GM12878 (cell line): Measurements from ENCODE around the gene NRN1L. TPM values are rescaled to one million over a fixed set of nuclear protein-coding genes. Genes with fewer than 3 reads are reported as not detected.

Source experiments
- ATAC-seq: fragments of 200-7000 bp; cut with Tn5 transposase; 3 replicates; pipeline ENCODE4 v1.9.1; 2020; ENCODE audit warnings: mild to moderate bottlenecking, moderate library complexity
- BruUV-seq: library from RNA; stranded (reverse); fragments of 400-500 nt; replicated peaks from 2 replicates; lab custom pipeline; 2021; lab: Mats Ljungman, UMichigan
- CTCF ChIA-PET: fragments of 300-600 bp; sonication (Branson Sonifier 250); formaldehyde crosslinking; extraction: SDS; loops from one replicate; lab custom pipeline; 2021; ENCODE audit warnings: inconsistent platforms; lab: Yijun Ruan, JAX
- POLR2A ChIA-PET: fragments of 350-600 bp; formaldehyde crosslinking; extraction: SDS; loops from one replicate; lab custom pipeline; 2021; ENCODE audit warnings: inconsistent platforms; lab: Charles Lee
- RAD21 ChIA-PET: fragments of 300-600 bp; sonication (Branson Sonifier 250); formaldehyde crosslinking; loops from one replicate; lab custom pipeline; 2023; ENCODE audit warnings: antibody characterized with exemption; ENCODE audit not compliant: unreplicated experiment; lab: Charles Lee
- SMC1A ChIA-PET: fragments of 300-600 bp; sonication (Branson Sonifier 250); formaldehyde crosslinking; loops from one replicate; lab custom pipeline; 2023; ENCODE audit not compliant: unreplicated experiment, uncharacterized antibody; lab: Charles Lee
- DNase-seq: peaks from one replicate; pipeline ENCODE4 v3.0.0-alpha.2; 2011; ENCODE audit warnings: low read depth, low spot score
- FAIRE-seq: peaks from 3 replicates; lab custom pipeline; 2011; peaks lifted over from hg19 to GRCh38; lab: Jason Lieb, UNC
- H2AFZ ChIP-seq: 2 replicates; pipeline ENCODE4 v1.6.0; 2011; ENCODE audit warnings: low read depth, low read length, control low read depth; ENCODE audit not compliant: control insufficient read depth
- H3K27ac ChIP-seq: 2 replicates; pipeline ENCODE4 v1.5.1; 2011; ENCODE audit warnings: control low read depth; ENCODE audit not compliant: control insufficient read depth, insufficient read depth
- H3K27me3 ChIP-seq, 2 experiments: replicated peaks in 1 of 2; 2 replicates each; pipeline versions ENCODE4 v1.6.0 to v1.6.1; 2011; ENCODE audit warnings: low read length in 1 of 2; ENCODE audit not compliant: control insufficient read depth in 2 of 2, insufficient read depth in 2 of 2
- H3K36me3 ChIP-seq, 2 experiments: 2 replicates each; pipeline ENCODE4 v1.5.1; 2011; ENCODE audit warnings: low read length in 1 of 2; ENCODE audit not compliant: control insufficient read depth in 2 of 2, insufficient read depth in 2 of 2
- H3K4me1 ChIP-seq: 2 replicates; pipeline ENCODE4 v1.6.1; 2011; ENCODE audit warnings: mild to moderate bottlenecking, low read length, moderate library complexity, mixed read lengths; ENCODE audit not compliant: control insufficient read depth, insufficient read depth
- H3K4me2 ChIP-seq: 2 replicates; pipeline ENCODE4 v1.6.0; 2011; ENCODE audit warnings: control low read depth; ENCODE audit not compliant: control insufficient read depth, insufficient read depth
- H3K4me3 ChIP-seq: fragments of 200-600 bp; sonication (generic); 2 replicates; pipeline ENCODE4 v1.5.1; 2016
- H3K79me2 ChIP-seq: 2 replicates; pipeline ENCODE4 v1.6.0; 2011; ENCODE audit warnings: low read length; ENCODE audit not compliant: control insufficient read depth, insufficient read depth
- H3K9ac ChIP-seq: 2 replicates; pipeline ENCODE4 v1.8.0; 2011; ENCODE audit warnings: low read length, control low read depth, mixed read lengths; ENCODE audit not compliant: control insufficient read depth, insufficient read depth
- H3K9me3 ChIP-seq: replicated peaks from 3 replicates; pipeline ENCODE4 v1.5.1; 2011; ENCODE audit warnings: mild to moderate bottlenecking, low read length; ENCODE audit not compliant: control insufficient read depth, insufficient read depth
- H4K20me1 ChIP-seq: 2 replicates; pipeline ENCODE4 v1.6.0; 2011; ENCODE audit not compliant: control insufficient read depth, insufficient read depth
- BACH1 ChIP-seq: fragments of 450-650 bp; IDR thresholded peaks from 2 replicates; pipeline ENCODE4 v1.6.1; 2017; ENCODE audit warnings: mild to moderate bottlenecking, borderline replicate concordance
- ELK1 ChIP-seq: IDR thresholded peaks from 2 replicates; pipeline ENCODE4 v1.6.1; 2012; ENCODE audit warnings: low read depth, low read length, improper control_type of control experiment
- HCFC1 ChIP-seq: fragments of 150-350 bp; IDR thresholded peaks from 2 replicates; pipeline ENCODE4 v1.6.1; 2014; ENCODE audit warnings: low read length
- MLLT1 ChIP-seq: fragments of 450-650 bp; IDR thresholded peaks from 2 replicates; pipeline ENCODE4 v1.6.1; 2016; ENCODE audit warnings: mild to moderate bottlenecking
- NFYA ChIP-seq: IDR thresholded peaks from 2 replicates; pipeline ENCODE4 v1.6.1; 2011; ENCODE audit warnings: low read depth, mild to moderate bottlenecking, low read length, improper control_type of control experiment, borderline replicate concordance
- RB1 ChIP-seq: fragments of 450-650 bp; formaldehyde crosslinking; IDR thresholded peaks from 2 replicates; pipeline ENCODE4 v1.6.1; 2017; ENCODE audit warnings: mild to moderate bottlenecking, borderline replicate concordance
- RCOR1 ChIP-seq: conservative IDR thresholded peaks from 2 replicates; pipeline ENCODE4 v1.6.1; 2012; ENCODE audit warnings: low read depth, low read length, improper control_type of control experiment
- REST ChIP-seq: IDR thresholded peaks from 2 replicates; pipeline ENCODE4 v1.6.1; 2012; ENCODE audit warnings: mild to moderate bottlenecking, low read depth, low read length
- RFX5 ChIP-seq: IDR thresholded peaks from 2 replicates; pipeline ENCODE4 v1.6.1; 2011; ENCODE audit warnings: low read depth, low read length, improper control_type of control experiment
- SMC3 ChIP-seq: IDR thresholded peaks from 2 replicates; pipeline ENCODE4 v1.6.1; 2011; ENCODE audit warnings: low read length, improper control_type of control experiment, borderline replicate concordance
- SREBF2 ChIP-seq: IDR thresholded peaks from 2 replicates; pipeline ENCODE4 v1.6.1; 2012; ENCODE audit warnings: mild to moderate bottlenecking, low read length
- ZBTB4 ChIP-seq: fragments of 450-650 bp; formaldehyde crosslinking; IDR thresholded peaks from 2 replicates; pipeline ENCODE4 v1.4.0; 2022; ENCODE audit warnings: mild to moderate bottlenecking, moderate library complexity
- ZNF207 ChIP-seq: fragments of 450-650 bp; IDR thresholded peaks from 2 replicates; pipeline ENCODE4 v1.6.1; 2014; ENCODE audit warnings: antibody characterized with exemption, mild to moderate bottlenecking, borderline replicate concordance
- WGBS: methylation state at CpG from one replicate; pipeline ENCODE4 v1.1.6; 2016; ENCODE audit warnings: low lambda C conversion rate; ENCODE audit not compliant: insufficient replicate concordance, insufficient coverage; ENCODE audit errors: missing lambda C conversion rate; 5-methylcytosine and 5-hydroxymethylcytosine counted together
- in situ Hi-C: fragments of 300-500 bp; cut with MboI; formaldehyde crosslinking; loops from 9 replicates; pipeline ENCODE4 v1.14.3; 2018; ENCODE audit warnings: mixed read lengths
- intact Hi-C: fragments of 100-400 bp; cut with micrococcal nuclease; formaldehyde crosslinking; loops from one replicate; pipeline ENCODE4 v1.14.2; 2022; ENCODE audit not compliant: unreplicated experiment
- polyA plus RNA-seq, 11 experiments: library from polyadenylated mRNA; depleted of rRNA in 4 of 11; unstranded in 6 of 11; stranded (reverse) in 5 of 11; fragments of >200 nt; fragmentation: Nextera tagmentation in 4 of 11; fragmentation: Illumina TruSeq in 1 of 11; extraction: Ambion mirVana in 4 of 11; extraction: Trizol in 1 of 11; gene quantifications; 1 replicate in 1 of 11; 2 replicates in 10 of 11; pipeline versions ENCODE4 v1.2.1 to v1.2.3, GENCODE V29; 2011 to 2016; ENCODE audit warnings: inconsistent platforms in 2 of 11, missing spikeins in 2 of 11, low read depth in 1 of 11
- total RNA-seq, 4 experiments: library from RNA; depleted of rRNA in 3 of 4; stranded (reverse); fragments of >200 nt in 3 of 4; fragmentation: Illumina TruSeq in 1 of 4; extraction: Trizol in 1 of 4; gene quantifications; 2 replicates each; pipeline versions ENCODE4 v1.2.1 to v1.2.3, GENCODE V29; 2013 to 2021

Gene NRN1L
- total and polyA plus RNA-seq, 10 of the 15 experiments (the other 5 are each of a cell fraction or from before 2014, with no cell fraction given) = 0.11 to 0.99 (median 0.28) TPM; not detected in 3

GRCh38 chr16:67841816-67842508, 42.7 kb upstream of the NRN1L start, which contains the start of gene THAP11:
TSS of gene THAP11 (plus strand) at chr16:67842320. CDS start at chr16:67842555, 235 bp downstream.
- Histone ChIP-seq H3K4me1 (peaks cover 23% of the 10 kb centered on the region), H3K9me3 (no peaks in the 10 kb centered on the region), H3K27ac (peak within 1 kb of the TSS; percentile 97), H4K20me1 (no peaks in the 10 kb centered on the region), H3K27me3 (no peaks in the 10 kb centered on the region), H3K36me3 (peaks cover 0 to 4% of the 10 kb centered on the region in 2 experiments; a peak in 1 of 4 replicates), H3K4me2 (peak within 1 kb of the TSS; percentile 93), H3K4me3 (peak within 1 kb of the TSS; percentile 96), H3K79me2 (peaks cover 32% of the 10 kb centered on the region), H2AFZ (peak within 1 kb of the TSS; percentile 100), H3K9ac (peak within 1 kb of the TSS; percentile 91)
- ChIA-PET CTCF (interaction anchor here (0.9 to 1.6 kb wide), 5 partner anchors 9 to 94 kb away, joined by 3 to 5 read pairs (median 5); partner anchors contain the start of gene PSMB10), SMC1A (no interaction called here), POLR2A (interaction anchor here (0.7 kb wide), 1 partner anchor 276 kb away, joined by 3 read pairs; no protein-coding TSS in a partner anchor), RAD21 (no interaction called here)
- FAIRE-seq (peak; percentile 93), ATAC-seq (peak; percentile 54), DNase-seq (peak; percentile 79)
- no TSS peak for BruUV-seq
- in situ Hi-C loops (no loop called here), intact Hi-C loops (no loop called here)
- under 1% methylated on average over 78 of the region's 83 CpGs for WGBS
- TF ChIP-seq RCOR1 (no peak), ZNF207 (peak; percentile 91), ELK1 (peak; percentile 73; the same call in 1 of the 2 replicates), MLLT1 (no peak), SREBF2 (no peak), SMC3 (peak; percentile 49), ZBTB4 (CRISPR knock-in tag) (no peak), RB1 (peak; percentile 28; the same call in 1 of the 2 replicates), BACH1 (peak; percentile 50; the same call in 1 of the 2 replicates), REST (no peak), NFYA (no peak), HCFC1 (peak; percentile 93), RFX5 (no peak)
